BLaER1 treated with 17β-estradiol and CSF1 and Interleukin-3, amounts not matched to agents 10 nM and 100 nM (cell line): ENCODE results near the gene NUP107.
A peak's percentile ranks its signal among the peaks of the same experiment; 100 is the strongest.
"Not testable (repeated sequence)": the region's sequence is repeated elsewhere in the genome, so short reads cannot be mapped to it uniquely, and the experiment has no call there.

Experiments used
- H3K27ac ChIP-seq, 11 experiments: shearing (Covaris generic); formaldehyde crosslinking; 2 replicates each; pipeline ENCODE4 v1.8.1; 2022
- H3K27me3 ChIP-seq, 11 experiments: shearing (Covaris generic); formaldehyde crosslinking; 2 replicates each; pipeline ENCODE4 v1.8.1; 2022
- H3K36me3 ChIP-seq, 11 experiments: shearing (Covaris generic); formaldehyde crosslinking; 2 replicates each; pipeline ENCODE4 v1.8.1; 2022
- H3K4me1 ChIP-seq, 10 experiments: shearing (Covaris generic); formaldehyde crosslinking; 2 replicates each; pipeline ENCODE4 v1.8.1; 2022
- H3K4me2 ChIP-seq, 11 experiments: shearing (Covaris generic); formaldehyde crosslinking; 2 replicates each; pipeline ENCODE4 v1.8.1; 2022
- H3K4me3 ChIP-seq, 10 experiments: shearing (Covaris generic); formaldehyde crosslinking; 2 replicates each; pipeline ENCODE4 v1.8.1; 2022
- H3K9ac ChIP-seq, 11 experiments: shearing (Covaris generic); formaldehyde crosslinking; 2 replicates each; pipeline ENCODE4 v1.8.1; 2022
- H3K9me3 ChIP-seq, 11 experiments: shearing (Covaris generic); formaldehyde crosslinking; replicated peaks in 1 of 11; 2 replicates each; pipeline ENCODE4 v1.8.1; 2022
- H4K20me1 ChIP-seq, 11 experiments: shearing (Covaris generic); formaldehyde crosslinking; 2 replicates each; pipeline ENCODE4 v1.8.1; 2022
- Cebpa-rat ChIP-seq, 11 experiments: shearing (Covaris generic); IDR thresholded peaks; 2 replicates each; pipeline ENCODE4 v1.8.1; 2022

Gene NUP107

GRCh38 chr12:68686595-68687521 lies at the start of gene NUP107:
TSS of gene NUP107 (plus strand) at chr12:68686978. CDS start at chr12:68687066, 88 bp downstream.
- no peak for TF ChIP-seq Cebpa-rat (IDR thresholded peaks at IDR 0.05)
- peak within 1 kb of the TSS; percentile 77 to 94 (median 89) for H3K4me2 ChIP-seq
- peak within 1 kb of the TSS; percentile 72 to 91 (median 87) for H3K27ac ChIP-seq
- H4K20me1 ChIP-seq: no peaks in the 10 kb centered on the region
- H3K9me3 ChIP-seq: no peaks in the 10 kb centered on the region
- H3K9ac ChIP-seq: peak within 1 kb of the TSS; percentile 84 to 93 (median 89)
- H3K4me3 ChIP-seq: peak within 1 kb of the TSS; percentile 82 to 97 (median 90)
- peaks cover 21 to 33% (median 27%) of the 10 kb centered on the region in 11 experiments for H3K36me3 ChIP-seq
- peaks cover 23 to 28% (median 27%) of the 10 kb centered on the region in 10 experiments for H3K4me1 ChIP-seq
- no peaks in the 10 kb centered on the region for H3K27me3 ChIP-seq

DNA sequence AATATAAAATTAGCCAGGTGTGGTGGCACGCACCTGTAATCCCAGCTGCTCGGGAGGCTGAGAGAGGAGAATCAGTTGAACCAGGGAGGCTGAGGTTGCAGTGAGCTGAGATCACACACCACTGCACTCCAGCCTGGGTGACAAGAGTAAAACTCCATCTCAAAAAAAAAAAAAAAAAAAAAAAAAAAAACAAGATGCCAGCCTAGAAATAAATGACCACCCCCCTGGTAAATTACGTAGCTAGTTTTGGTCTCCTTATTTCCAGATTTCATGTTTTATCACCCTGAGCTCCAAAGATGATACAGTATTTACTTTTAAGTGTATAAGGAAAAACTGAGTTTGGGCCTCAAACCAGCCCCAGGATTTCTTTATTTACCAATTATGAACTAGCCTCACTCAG lies 49.3 kb upstream of the NUP107 start:
- Histone ChIP-seq H3K4me2 (peak overlapping the region; percentile 35 to 80 (median 66); a peak in 21 of 22 replicates), H3K36me3 (peaks cover 1 to 67% (median 21%) of the 10 kb centered on the region in 11 experiments), H3K4me1 (peaks cover 78 to 99% (median 90%) of the 10 kb centered on the region in 10 experiments), H4K20me1 (peaks cover 83 to 100% (median 100%) of the 10 kb centered on the region in 11 experiments), H3K27ac (peak overlapping the region in 7 of 11 experiments; percentile 0 to 34 (median 19); a peak in 8 of 22 replicates)
- not testable (repeated sequence) for H3K9ac ChIP-seq, H3K4me3 ChIP-seq, H3K27me3 ChIP-seq, H3K9me3 ChIP-seq

GRCh38 chr12:68638171-68638570 lies 48.6 kb upstream of the NUP107 start:
- H3K9ac ChIP-seq: peak overlapping the region in 2 of 11 experiments; percentile 6 to 49; a peak in 2 of 22 replicates
- no peaks in the 10 kb centered on the region for H3K27me3 ChIP-seq
- no peak for TF ChIP-seq Cebpa-rat (IDR thresholded peaks at IDR 0.05)
- H3K4me2 ChIP-seq: peak overlapping the region; percentile 35 to 80 (median 65); a peak in 18 of 22 replicates
- no peaks in the 10 kb centered on the region for H3K9me3 ChIP-seq
- no peak overlapping the region; a peak in 1 of 20 replicates for H3K4me3 ChIP-seq
- peaks cover 82 to 100% (median 100%) of the 10 kb centered on the region in 11 experiments for H4K20me1 ChIP-seq
- H3K27ac ChIP-seq: peak overlapping the region in 5 of 11 experiments; percentile 0 to 34 (median 23); a peak in 4 of 22 replicates
- H3K4me1 ChIP-seq: peaks cover 72 to 98% (median 83%) of the 10 kb centered on the region in 10 experiments
- peaks cover 8 to 66% (median 28%) of the 10 kb centered on the region in 11 experiments for H3K36me3 ChIP-seq

- Histone ChIP-seq H3K4me3 (no peak overlapping the region), H3K4me1 (peaks cover 66 to 91% (median 76%) of the 10 kb centered on the region in 10 experiments), H3K36me3 (peaks cover 8 to 62% (median 28%) of the 10 kb centered on the region in 11 experiments), H3K9ac (no peak overlapping the region; a peak in 1 of 22 replicates), H3K4me2 (peak overlapping the region; percentile 35 to 80 (median 65); a peak in 20 of 22 replicates), H4K20me1 (peaks cover 76 to 100% (median 98%) of the 10 kb centered on the region in 11 experiments), H3K27me3 (no peaks in the 10 kb centered on the region), H3K27ac (0 out of 22 replicates have a peak overlapping the region, but pooled peaks of 2 of the 11 experiments have one; percentile 2 to 4), H3K9me3 (no peaks in the 10 kb centered on the region)
- no peak for TF ChIP-seq Cebpa-rat (IDR thresholded peaks at IDR 0.05)
These were observed 47.9 kb upstream of the NUP107 start for GRCh38 chr12:68638721-68639395.

DNA sequence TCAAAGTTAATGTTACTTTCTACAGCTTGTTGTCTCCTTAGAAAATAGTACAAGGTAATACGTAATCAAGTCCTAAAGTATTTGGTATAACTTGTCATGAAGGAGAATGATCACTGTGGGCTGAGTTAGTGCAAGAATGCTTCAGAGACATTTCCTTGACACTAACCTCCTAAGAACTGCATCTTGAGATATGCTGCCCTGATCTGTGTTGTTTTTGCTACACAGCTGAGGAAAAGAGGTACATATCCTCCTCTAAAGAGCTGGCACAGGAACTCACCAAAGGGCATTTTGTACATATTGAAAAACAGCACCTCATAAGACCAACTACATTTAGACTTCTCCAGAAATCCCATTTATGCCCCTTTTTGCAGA lies 47.4 kb upstream of the NUP107 start:
- H3K9me3 ChIP-seq: no peaks in the 10 kb centered on the region
- H3K4me3 ChIP-seq: no peak overlapping the region
- H3K27me3 ChIP-seq: no peaks in the 10 kb centered on the region
- peaks cover 76 to 100% (median 98%) of the 10 kb centered on the region in 11 experiments for H4K20me1 ChIP-seq
- TF ChIP-seq Cebpa-rat (IDR thresholded peaks at IDR 0.05): no peak
- peak overlapping the region in 2 of 11 experiments; percentile 17 to 34; a peak in 2 of 22 replicates for H3K9ac ChIP-seq
- H3K4me2 ChIP-seq: peak overlapping the region; percentile 31 to 80 (median 65); a peak in 21 of 22 replicates
- peaks cover 12 to 67% (median 33%) of the 10 kb centered on the region in 11 experiments for H3K36me3 ChIP-seq
- H3K4me1 ChIP-seq: peaks cover 60 to 86% (median 71%) of the 10 kb centered on the region in 10 experiments
- H3K27ac ChIP-seq: peak overlapping the region in 3 of 11 experiments; percentile 10 to 27 (median 18); a peak in 2 of 22 replicates

- Histone ChIP-seq H3K9me3 (no peaks in the 10 kb centered on the region), H3K27me3 (no peaks in the 10 kb centered on the region), H3K4me1 (peaks cover 46 to 81% (median 53%) of the 10 kb centered on the region in 10 experiments), H3K4me2 (peak overlapping the region; percentile 51 to 88 (median 74)), H3K27ac (peak overlapping the region in 9 of 11 experiments; percentile 4 to 55 (median 28); a peak in 13 of 22 replicates), H3K9ac (peak overlapping the region in 10 of 11 experiments; percentile 15 to 68 (median 44); a peak in 15 of 22 replicates), H3K4me3 (peak overlapping the region in 3 of 10 experiments; percentile 7 to 11 (median 10); a peak in 3 of 20 replicates), H3K36me3 (peaks cover 27 to 69% (median 41%) of the 10 kb centered on the region in 11 experiments), H4K20me1 (peaks cover 76 to 100% (median 98%) of the 10 kb centered on the region in 11 experiments)
- no peak for TF ChIP-seq Cebpa-rat (IDR thresholded peaks at IDR 0.05)
These were observed 45.6 kb upstream of the NUP107 start for GRCh38 chr12:68641138-68641537.

DNA sequence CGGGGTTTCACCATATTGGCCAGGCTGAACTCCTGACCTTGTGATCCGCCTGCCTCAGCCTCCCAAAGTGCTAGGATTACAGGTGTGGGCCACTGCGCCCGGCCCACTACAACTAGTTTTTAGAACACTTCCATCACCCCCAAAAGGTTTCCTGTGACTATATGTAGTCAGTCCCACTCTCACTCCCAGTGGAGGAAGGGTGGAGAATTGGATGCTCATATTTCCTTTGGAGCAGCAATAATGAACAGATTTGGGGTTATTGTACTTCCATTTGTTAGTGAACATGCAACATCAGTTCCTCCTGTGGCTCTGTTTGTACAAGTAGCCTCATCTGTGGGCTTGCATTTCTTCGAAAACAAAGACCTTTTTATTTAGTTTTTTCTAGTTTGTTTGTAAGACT lies 40.3 kb upstream of the NUP107 start:
- Histone ChIP-seq H3K9me3 (no peaks in the 10 kb centered on the region), H3K4me3 (no peak overlapping the region), H3K4me1 (peaks cover 0 to 48% (median 0%) of the 10 kb centered on the region in 10 experiments; a peak in 8 of 20 replicates), H4K20me1 (peaks cover 73 to 100% (median 96%) of the 10 kb centered on the region in 11 experiments), H3K4me2 (peak overlapping the region in 2 of 11 experiments; percentile 9 to 42; a peak in 1 of 22 replicates), H3K36me3 (peaks cover 66 to 91% (median 80%) of the 10 kb centered on the region in 11 experiments), H3K9ac (no peak overlapping the region), H3K27ac (no peak overlapping the region), H3K27me3 (no peaks in the 10 kb centered on the region)
- no peak for TF ChIP-seq Cebpa-rat (IDR thresholded peaks at IDR 0.05)

- H3K4me1 ChIP-seq: peaks cover 0 to 38% (median 0%) of the 10 kb centered on the region in 10 experiments; a peak in 4 of 20 replicates
- no peaks in the 10 kb centered on the region for H3K9me3 ChIP-seq
- peak overlapping the region in 1 of 11 experiments; percentile 17; a peak in 1 of 22 replicates for H3K27ac ChIP-seq
- no peak for TF ChIP-seq Cebpa-rat (IDR thresholded peaks at IDR 0.05)
- no peak overlapping the region for H3K9ac ChIP-seq
- peak overlapping the region in 1 of 11 experiments; percentile 42; a peak in 1 of 22 replicates for H3K4me2 ChIP-seq
- no peak overlapping the region for H3K4me3 ChIP-seq
- no peaks in the 10 kb centered on the region for H3K27me3 ChIP-seq
- peaks cover 74 to 92% (median 82%) of the 10 kb centered on the region in 11 experiments for H3K36me3 ChIP-seq
- peaks cover 69 to 100% (median 86%) of the 10 kb centered on the region in 11 experiments for H4K20me1 ChIP-seq
These were observed 39.3 kb upstream of the NUP107 start for GRCh38 chr12:68647507-68647906.
